8988T (cell line): Measurements from ENCODE around the gene TP53I13.

ENCODE experiments used
- DNase-seq: peaks from one replicate; pipeline ENCODE4 v3.0.0; 2011

The TP53I13 gene

DNA sequence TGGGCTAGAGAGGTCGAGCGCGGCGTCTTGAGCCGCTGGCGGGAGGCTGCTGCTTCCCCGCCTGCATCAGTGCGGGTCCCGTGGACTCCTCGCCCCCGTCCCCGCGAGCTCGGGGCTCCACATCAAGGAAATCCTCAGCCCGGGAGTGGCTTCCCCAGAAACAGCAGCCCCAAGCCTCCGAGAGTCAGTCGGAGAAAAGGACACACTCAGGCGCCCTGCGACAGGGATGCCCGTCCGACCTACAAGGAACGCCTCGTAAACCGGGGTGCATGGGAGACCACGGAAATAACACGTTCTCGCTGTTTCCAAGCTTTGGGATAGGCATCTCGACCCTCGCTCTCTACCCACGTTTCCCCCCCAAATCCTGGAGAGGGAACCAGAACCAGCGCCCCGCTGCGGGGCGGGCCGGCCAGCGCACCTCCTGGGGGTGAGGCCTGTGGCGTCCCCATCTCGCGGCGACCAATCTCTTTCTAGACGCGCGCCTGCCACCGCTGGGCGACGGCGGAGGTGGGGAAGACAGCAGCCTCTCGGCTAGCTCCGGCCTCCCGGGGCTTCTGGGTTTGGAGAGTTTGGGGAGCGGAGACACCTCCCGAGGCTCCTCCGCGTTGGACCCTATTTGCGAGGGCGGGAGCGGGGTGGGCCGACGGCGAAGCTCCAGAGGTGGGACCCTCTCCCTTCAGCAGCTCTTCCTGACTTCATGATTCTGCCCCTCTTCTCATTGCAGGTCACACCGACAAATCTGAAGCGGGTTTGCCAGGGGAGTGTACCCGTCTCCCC, 759 bp upstream of the TP53I13 start:
- DNase-seq: peak; percentile 79

DNA sequence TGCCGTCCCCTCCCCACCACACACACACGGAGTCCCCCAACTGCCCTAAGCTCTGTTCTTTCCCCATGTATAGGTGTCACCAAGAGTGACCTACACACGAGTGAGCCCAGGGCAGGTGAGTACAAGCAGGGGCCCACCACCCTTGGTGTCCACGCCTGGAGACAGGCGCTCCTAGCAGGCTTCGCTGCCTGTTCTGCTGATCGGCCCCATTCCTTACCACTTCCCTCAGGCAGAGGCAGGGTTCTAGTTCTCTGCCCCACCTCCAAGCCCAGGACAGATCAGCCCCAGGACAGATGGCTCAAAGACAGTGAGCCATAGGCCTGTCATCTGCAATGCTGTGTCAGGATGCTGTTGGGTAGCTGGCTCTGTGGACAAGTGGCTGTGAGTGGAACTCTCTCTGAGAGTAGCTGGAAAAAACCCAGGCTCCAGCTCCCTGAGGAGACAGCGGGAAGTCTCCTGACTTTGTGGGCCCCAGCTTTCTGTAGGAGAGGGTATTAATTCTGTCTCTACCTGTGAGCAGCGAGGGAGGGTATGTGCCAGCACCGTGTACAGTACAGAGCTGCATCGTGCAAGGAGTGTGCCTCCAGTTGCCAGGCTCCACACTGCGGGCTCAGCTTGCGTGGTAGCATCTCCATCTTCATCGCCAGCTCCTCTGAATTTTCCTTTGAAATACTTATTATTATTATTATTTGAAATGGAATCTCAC, 897 bp downstream of the TP53I13 start:
- DNase-seq: no peak

GRCh38 chr17:29570521-29570920, 2.0 kb downstream of the TP53I13 start:
- DNase-seq: no peak

- DNase-seq: no peak
Observed at GRCh38 chr17:29571486-29571882, 3.0 kb downstream of the TP53I13 start.

GRCh38 chr17:29571883-29572681, 3.6 kb downstream of the TP53I13 start:
- DNase-seq: no peak

- no peak for DNase-seq
Observed at GRCh38 chr17:29572691-29573557, 4.4 kb downstream of the TP53I13 start.

- no peak for DNase-seq
Observed at GRCh38 chr17:29573558-29573869, 5.0 kb downstream of the TP53I13 start.

DNA sequence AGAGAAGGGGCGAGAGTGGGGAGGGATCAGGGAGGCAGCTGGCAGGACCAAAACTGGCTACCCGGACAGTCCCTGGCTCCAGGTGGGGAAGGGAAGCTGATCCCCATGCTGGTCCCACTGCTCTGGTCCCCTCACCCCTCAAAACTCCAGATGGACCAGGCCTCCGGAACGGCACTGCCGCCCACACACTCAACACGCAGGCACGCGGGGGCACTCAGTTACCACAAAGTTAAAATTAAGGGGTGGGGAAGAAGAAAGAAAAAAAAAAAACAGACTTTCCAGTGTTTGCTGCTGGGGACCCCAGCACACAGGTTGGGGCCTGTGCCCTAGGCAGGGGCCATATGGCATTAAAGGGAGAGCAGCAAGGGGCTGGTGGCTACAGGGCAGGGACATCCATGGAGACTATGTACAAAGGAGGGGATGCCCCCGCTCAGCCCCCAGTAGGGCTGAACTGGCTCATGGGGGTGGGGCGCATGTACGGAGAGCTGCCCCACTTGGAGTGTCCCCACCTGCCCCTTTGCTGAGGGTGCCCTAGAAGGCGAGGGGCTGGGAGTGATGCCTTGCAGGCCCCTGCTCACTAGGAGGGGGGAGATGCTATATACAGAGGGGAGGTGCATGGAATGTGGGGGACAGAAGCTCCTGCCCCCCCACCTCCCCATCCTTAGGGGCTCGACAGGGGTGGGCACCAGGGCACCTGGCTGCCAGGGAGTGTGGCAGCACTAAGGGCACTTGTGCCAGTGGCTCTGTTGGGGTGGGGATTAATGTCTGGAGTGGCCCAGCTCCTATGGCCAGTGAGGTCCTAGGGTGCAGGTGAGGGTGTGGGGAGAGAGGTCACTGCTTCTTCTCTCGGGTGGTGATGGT, 5.6 kb downstream of the TP53I13 start:
- no peak for DNase-seq

GRCh38 chr17:29574732-29575510, 6.4 kb downstream of the TP53I13 start:
- DNase-seq: no peak

DNA sequence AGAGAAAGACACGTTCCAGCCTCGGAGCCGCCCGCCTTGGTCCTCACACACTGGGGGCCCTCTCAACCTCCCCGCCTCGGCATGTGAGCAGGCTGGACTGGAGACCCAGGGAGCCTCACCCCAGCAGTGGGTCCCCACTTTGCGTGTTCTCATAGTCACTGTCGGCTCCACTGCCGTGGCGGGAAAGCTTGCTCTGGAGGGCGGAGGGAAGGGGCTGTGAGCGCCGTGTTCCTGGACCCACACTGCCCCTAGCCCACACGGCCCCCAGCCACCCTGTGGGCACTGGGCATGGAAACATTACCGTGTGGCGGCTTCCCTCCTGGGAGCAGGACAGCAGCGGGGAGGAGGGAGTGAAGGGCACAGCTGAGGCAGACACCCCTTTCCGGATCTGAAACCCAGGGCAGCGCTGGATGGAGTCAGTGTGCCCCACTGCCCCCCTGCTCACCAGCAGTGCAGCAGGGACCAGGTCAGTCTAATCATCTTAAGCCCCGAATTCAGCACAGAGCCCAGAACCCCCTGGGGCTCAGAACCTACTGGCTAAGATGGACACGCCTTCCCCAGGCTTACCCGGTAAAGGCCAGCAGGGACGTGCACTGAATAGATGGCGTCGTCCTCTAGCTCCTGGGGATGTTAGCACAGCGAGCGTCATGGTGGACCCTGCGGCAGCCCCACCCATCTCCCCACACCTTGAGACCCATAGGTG, 7.2 kb downstream of the TP53I13 start:
- DNase-seq: no peak

DNA sequence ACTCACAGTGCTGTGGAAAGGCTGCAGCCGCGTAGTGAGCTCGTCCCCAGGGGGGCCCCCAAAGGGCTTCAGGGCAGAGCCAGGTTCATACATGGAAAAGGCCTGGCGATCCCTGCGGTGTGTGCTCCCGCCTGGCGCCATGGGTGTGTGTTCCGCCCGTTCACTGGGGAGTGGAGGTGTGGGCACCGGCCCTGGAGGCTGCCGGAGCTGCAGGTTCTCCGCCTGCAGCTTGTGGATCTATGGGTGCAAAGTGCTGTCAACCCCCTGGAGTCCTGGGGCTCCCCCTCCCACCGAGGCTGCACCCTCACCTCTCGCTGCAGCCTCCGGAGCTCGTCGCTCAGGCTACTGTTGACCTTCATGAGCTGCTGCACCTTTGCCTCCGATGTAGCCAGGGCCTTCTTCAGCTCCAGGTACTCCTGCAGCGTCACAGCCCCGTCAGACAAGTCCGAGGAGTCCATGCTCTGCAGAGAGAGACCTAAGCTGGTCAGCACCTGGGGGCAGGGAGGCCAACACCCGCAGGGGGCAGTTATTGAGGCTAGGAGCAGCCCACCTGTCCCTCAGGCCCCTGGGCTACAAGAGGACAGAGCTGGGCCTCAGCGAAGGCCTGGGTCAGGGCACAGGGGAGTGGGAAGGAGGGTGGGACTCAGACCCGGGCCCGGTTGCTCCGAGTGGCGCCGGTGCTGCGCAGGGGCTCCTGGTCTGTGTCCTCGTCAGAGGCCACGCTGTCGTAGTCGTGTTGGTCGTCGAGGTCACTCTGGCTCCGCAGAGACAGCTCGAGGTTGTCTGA, 7.9 kb downstream of the TP53I13 start:
- DNase-seq: no peak

DNA sequence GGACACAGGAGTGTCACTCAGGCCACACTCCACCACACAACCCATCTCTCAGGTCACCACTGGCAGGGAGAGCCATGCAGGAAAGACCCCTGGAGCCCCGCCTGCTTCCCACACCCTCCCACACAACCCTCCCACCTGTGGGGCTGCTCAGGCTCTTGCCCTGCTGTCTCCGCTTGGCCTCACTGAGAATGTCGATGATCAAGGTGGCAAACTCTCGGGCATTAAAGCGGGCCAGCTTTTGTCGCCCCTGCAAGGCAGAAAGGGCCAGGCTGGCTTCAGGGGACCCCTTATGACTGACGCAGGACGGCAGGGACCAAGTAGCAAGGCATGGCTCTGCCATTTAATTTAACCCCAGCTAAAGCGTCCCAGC, 8.5 kb downstream of the TP53I13 start:
- DNase-seq: no peak

GRCh38 chr17:29577385-29578211, 9.1 kb downstream of the TP53I13 start:
- DNase-seq: no peak

GRCh38 chr17:29578626-29579485, 10.4 kb downstream of the TP53I13 start:
- no peak for DNase-seq

- peak; percentile 92 for DNase-seq
Observed at GRCh38 chr17:29579866-29580771, 11.6 kb downstream of the TP53I13 start.

DNA sequence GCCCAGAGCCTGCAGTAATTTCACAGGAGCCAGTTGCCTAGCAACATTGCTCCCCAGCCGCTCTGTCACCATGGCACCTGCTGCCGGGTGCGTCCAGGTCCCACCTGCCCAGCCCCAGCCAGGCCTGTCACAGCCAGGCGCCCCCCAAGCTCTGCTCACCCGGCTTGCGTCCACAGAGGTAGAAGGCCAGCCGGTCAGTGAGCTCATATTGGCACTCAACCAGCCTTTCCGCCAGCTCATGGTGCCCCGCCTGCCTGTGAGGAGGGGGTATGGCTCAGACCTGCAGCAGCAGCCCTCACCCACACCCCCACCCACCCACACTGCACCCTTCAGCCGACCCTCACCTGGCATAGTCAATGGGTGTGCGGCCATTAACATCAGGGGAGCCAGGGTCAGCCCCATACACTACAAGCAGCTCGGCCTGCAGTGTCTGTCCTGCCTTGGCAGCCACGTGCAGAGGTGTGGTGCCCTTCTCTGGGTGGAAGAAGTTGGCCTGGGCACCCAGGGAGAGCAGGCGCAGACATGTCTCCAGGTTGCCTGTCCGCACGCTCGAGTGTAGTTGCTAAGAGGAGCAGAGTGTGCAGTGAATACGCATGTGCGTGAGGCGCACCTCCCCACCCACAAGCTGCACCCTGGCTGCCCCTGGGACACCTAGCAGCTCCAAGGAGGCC, 13.2 kb downstream of the TP53I13 start:
- DNase-seq: no peak
